Body of pancreas (tissue), 4 donors: ENCODE data around the gene PDE3A. TPM values are rescaled to one million over a fixed set of nuclear protein-coding genes. Genes with fewer than 3 reads are reported as not detected.

ENCODE experiments used
- ATAC-seq: fragments of 150-250 bp; one replicate; pipeline ENCODE4 v1.9.1; 2016
- DNase-seq, 4 donors: peaks; one replicate each; pipeline ENCODE4 v3.0.0-alpha.2; 2019
- H3K27ac ChIP-seq, 4 donors: fragments of 200-600 bp; sonication (generic); 1 replicate in 3 of 4; 2 replicates in 1 of 4; pipeline versions ENCODE4 v1.5.1 to v1.6.1; 2016 to 2019; ENCODE audit warnings: mild to moderate bottlenecking in 1 of 4, mixed read lengths in 1 of 4, moderate library complexity in 1 of 4
- H3K27me3 ChIP-seq, 2 donors: fragments of 200-600 bp; sonication (generic); one replicate each; pipeline ENCODE4 v1.6.0; 2016; ENCODE audit warnings: mild to moderate bottlenecking in 1 of 2
- H3K36me3 ChIP-seq, 2 donors: fragments of 200-600 bp; sonication (generic); replicated peaks in 1 of 2; 2 replicates each; pipeline ENCODE4 v1.5.1; 2016; ENCODE audit warnings: low read depth in 2 of 2; ENCODE audit not compliant: insufficient read depth in 1 of 2
- H3K4me1 ChIP-seq: fragments of 200-600 bp; sonication (generic); one replicate; pipeline ENCODE4 v1.6.0; 2016
- H3K4me3 ChIP-seq, 2 donors: fragments of 200-600 bp; sonication (generic); 1 replicate in 1 of 2; 2 replicates in 1 of 2; pipeline ENCODE4 v1.5.1; 2016 to 2019
- H3K9me3 ChIP-seq, 3 donors: fragments of 200-600 bp; sonication (generic); 1 replicate in 2 of 3; 2 replicates in 1 of 3; pipeline ENCODE4 v1.5.1; 2016
- CTCF ChIP-seq, 7 experiments: fragments of 450-650 bp in 4 of 7; fragments of 200-600 bp in 3 of 7; sonication (generic) in 3 of 7; IDR thresholded peaks; one replicate each; pipeline ENCODE4 v1.5.1; 2016 to 2019; ENCODE audit warnings: antibody characterized with exemption in 7 of 7
- POLR2A ChIP-seq, 3 donors: fragments of 450-650 bp; IDR thresholded peaks; one replicate each; pipeline ENCODE4 v1.6.1; 2016; ENCODE audit warnings: antibody characterized with exemption in 3 of 3, mild to moderate bottlenecking in 2 of 3
- WGBS, 2 donors: methylation state at CpG; one replicate each; pipeline ENCODE4 v1.1.5; 2017; 5-methylcytosine and 5-hydroxymethylcytosine counted together
- intact Hi-C: fragments of 100-400 bp; cut with DNase I; formaldehyde crosslinking; loops from one replicate; pipeline ENCODE4 v1.15.1; 2023
- total RNA-seq, 2 donors: library from RNA; depleted of rRNA; stranded (reverse); fragments of >200 nt; gene quantifications; one replicate each; pipeline ENCODE4 v1.1.0, GENCODE V29; 2016

PDE3A gene
- total RNA-seq, 2 donors from 2014 or later, result 20.5 to 28.3 TPM

- 40 to 44% methylated on average over 5 of the region's 5 CpGs for WGBS, 2 donors
- Histone ChIP-seq H3K4me1 (peaks cover 22% of the 10 kb centered on the region), H3K27me3 (peaks cover 0 to 3% of the 10 kb centered on the region in 2 donors), H3K27ac (peak overlapping the region in 3 of 4 donors; percentile 6 to 84 (median 13)), H3K4me3 (no peak overlapping the region), H3K36me3 (no peaks in the 10 kb centered on the region), H3K9me3 (no peaks in the 10 kb centered on the region)
- ATAC-seq (no peak), DNase-seq (no peak)
- intact Hi-C loops, result loop anchor here (10.0 kb wide), 1 partner anchor 456 kb away; no protein-coding TSS in a partner anchor
- TF ChIP-seq POLR2A (IDR thresholded peaks at IDR 0.05) (no peak), CTCF (IDR thresholded peaks at IDR 0.05) (no peak)
Observed at GRCh38 chr12:20370866-20371519, 2.7 kb downstream of the PDE3A start.

- peaks cover 0 to 3% of the 10 kb centered on the region in 2 donors for H3K27me3 ChIP-seq
- 40 to 42% methylated on average over 3 of the region's 3 CpGs for WGBS, 2 donors
- H3K9me3 ChIP-seq, result no peaks in the 10 kb centered on the region
- DNase-seq (no peak), ATAC-seq (no peak)
- intact Hi-C loops, result loop anchor here (10.0 kb wide), 1 partner anchor 458 kb away; no protein-coding TSS in a partner anchor
- TF ChIP-seq POLR2A (IDR thresholded peaks at IDR 0.05), result no peak
- TF ChIP-seq CTCF (IDR thresholded peaks at IDR 0.05), result no peak
- no peaks in the 10 kb centered on the region for H3K36me3 ChIP-seq
- H3K4me3 ChIP-seq, result no peak overlapping the region
- H3K27ac ChIP-seq, result peak overlapping the region in 2 of 4 donors; percentile 6 to 56
- peaks cover 30% of the 10 kb centered on the region for H3K4me1 ChIP-seq
Observed at GRCh38 chr12:20372326-20373096, 4.2 kb downstream of the PDE3A start.

- Histone ChIP-seq H3K36me3 (no peaks in the 10 kb centered on the region), H3K27me3 (peaks cover 0 to 3% of the 10 kb centered on the region in 2 donors), H3K4me1 (peaks cover 12% of the 10 kb centered on the region), H3K9me3 (no peaks in the 10 kb centered on the region), H3K27ac (peak overlapping the region in 1 of 4 donors; percentile 56), H3K4me3 (no peak overlapping the region)
- DNase-seq (no peak), ATAC-seq (no peak)
- 25 to 28% methylated on average over 3 of the region's 3 CpGs for WGBS, 2 donors
- intact Hi-C loops, result loop anchor here (10.0 kb wide), 1 partner anchor 460 kb away; no protein-coding TSS in a partner anchor
- TF ChIP-seq CTCF (IDR thresholded peaks at IDR 0.05), result no peak
- TF ChIP-seq POLR2A (IDR thresholded peaks at IDR 0.05), result no peak
Observed at GRCh38 chr12:20374795-20375194, 6.5 kb downstream of the PDE3A start.

GRCh38 chr12:20375560-20375959, 7.2 kb downstream of the PDE3A start:
- H3K27ac ChIP-seq, result peak overlapping the region in 1 of 4 donors; percentile 34
- no peak overlapping the region for H3K4me3 ChIP-seq
- H3K9me3 ChIP-seq, result no peaks in the 10 kb centered on the region
- peaks cover 0 to 3% of the 10 kb centered on the region in 2 donors for H3K27me3 ChIP-seq
- H3K36me3 ChIP-seq, result no peaks in the 10 kb centered on the region
- no peak for TF ChIP-seq POLR2A (IDR thresholded peaks at IDR 0.05)
- no peak for TF ChIP-seq CTCF (IDR thresholded peaks at IDR 0.05)
- DNase-seq (no peak), ATAC-seq (no peak)
- intact Hi-C loops, result loop anchor here (10.0 kb wide), 1 partner anchor 461 kb away; no protein-coding TSS in a partner anchor
- H3K4me1 ChIP-seq, result peaks cover 8% of the 10 kb centered on the region
